CD4-positive, alpha-beta T cell treated with Interleukin-15 for 1 hour (primary cell): ENCODE results near the gene PEAK3.
"Not testable (repeated sequence)": the region's sequence is repeated elsewhere in the genome, so short reads cannot be mapped to it uniquely, and the experiment has no call there.

Experiments
- DNase-seq: peaks from one replicate; pipeline ENCODE4 v3.0.0-alpha.2; 2020

Gene PEAK3

GRCh38 chr19:2288338-2288817, 6.4 kb upstream of the PEAK3 start:
- DNase-seq: no peak

GRCh38 chr19:2287585-2288337, 5.8 kb upstream of the PEAK3 start:
- no peak for DNase-seq

GRCh38 chr19:2286402-2287140, 4.6 kb upstream of the PEAK3 start:
- DNase-seq: no peak

GRCh38 chr19:2283835-2284507, 2.0 kb upstream of the PEAK3 start:
- DNase-seq: no peak

- DNase-seq: no peak
Measured at GRCh38 chr19:2282862-2283237, 875 bp upstream of the PEAK3 start.

GRCh38 chr19:2281265-2282061, 512 bp downstream of the PEAK3 start:
- not testable (repeated sequence) for DNase-seq

- no peak for DNase-seq
Measured at GRCh38 chr19:2280633-2281264, 1.2 kb downstream of the PEAK3 start.

- DNase-seq: no peak
Measured at GRCh38 chr19:2278459-2279158, 3.4 kb downstream of the PEAK3 start.

- DNase-seq: no peak
Measured at GRCh38 chr19:2277138-2277537, 4.8 kb downstream of the PEAK3 start.

- DNase-seq: no peak
Measured at GRCh38 chr19:2276429-2276986, 5.5 kb downstream of the PEAK3 start.

- DNase-seq: no peak
Measured at GRCh38 chr19:2275588-2276428, 6.2 kb downstream of the PEAK3 start.

GRCh38 chr19:2274931-2275535, 6.9 kb downstream of the PEAK3 start:
- peak; percentile 66 for DNase-seq

GRCh38 chr19:2274185-2274711, 7.7 kb downstream of the PEAK3 start:
- no peak for DNase-seq

- peak; percentile 86 for DNase-seq
Measured at GRCh38 chr19:2273356-2274184, 8.4 kb downstream of the PEAK3 start.

GRCh38 chr19:2271234-2272103, 10.5 kb downstream of the PEAK3 start:
- DNase-seq: peak; percentile 34

GRCh38 chr19:2270423-2271233, 11.3 kb downstream of the PEAK3 start:
- peak; percentile 87 for DNase-seq

- no peak for DNase-seq
Measured at GRCh38 chr19:2270157-2270422, 11.9 kb downstream of the PEAK3 start.
